Keratinocyte (primary cell): ENCODE results near the gene ATG4A. TPM values are rescaled to one million over a fixed set of nuclear protein-coding genes. Genes with fewer than 3 reads are reported as not detected.

ENCODE experiments used
- DNase-seq: peaks from one replicate; pipeline ENCODE4 v3.0.0-alpha.2; 2011; ENCODE audit warnings: low read depth, missing footprints, low spot score
- FAIRE-seq: peaks from 2 replicates; lab custom pipeline; 2011; peaks lifted over from hg19 to GRCh38; lab: Jason Lieb, UNC
- H2AFZ ChIP-seq: 2 replicates; pipeline ENCODE4 v1.6.0; 2012; ENCODE audit warnings: low read length, control low read depth, inconsistent platforms; ENCODE audit not compliant: control insufficient read depth
- H3K27ac ChIP-seq: 2 replicates; pipeline ENCODE4 v1.5.1; 2011; ENCODE audit warnings: low read length; ENCODE audit not compliant: control insufficient read depth, insufficient read depth
- H3K27me3 ChIP-seq: 3 replicates; pipeline ENCODE4 v1.6.0; 2011; ENCODE audit warnings: low read length; ENCODE audit not compliant: control insufficient read depth, insufficient read depth; ENCODE audit errors: extremely low read depth
- H3K36me3 ChIP-seq, 2 experiments: 2 replicates in 1 of 2; 3 replicates in 1 of 2; pipeline ENCODE4 v1.5.1; 2011; ENCODE audit warnings: low read length in 2 of 2, mild to moderate bottlenecking in 1 of 2; ENCODE audit not compliant: control insufficient read depth in 2 of 2, insufficient read depth in 2 of 2; ENCODE audit errors: extremely low read depth in 1 of 2
- H3K4me1 ChIP-seq: 3 replicates; pipeline ENCODE4 v1.5.1; 2011; ENCODE audit warnings: low read length; ENCODE audit not compliant: control insufficient read depth, insufficient read depth; ENCODE audit errors: extremely low read depth
- H3K4me2 ChIP-seq: 3 replicates; pipeline ENCODE4 v1.6.0; 2011; ENCODE audit warnings: low read depth, low read length; ENCODE audit not compliant: control insufficient read depth, insufficient read depth; ENCODE audit errors: extremely low read depth
- H3K4me3 ChIP-seq, 3 experiments: fragments of 200-600 bp in 1 of 3; sonication (generic) in 1 of 3; 2 replicates in 2 of 3; 3 replicates in 1 of 3; pipeline ENCODE4 v1.5.1; 2011 to 2016; ENCODE audit warnings: low read length in 3 of 3, mild to moderate bottlenecking in 3 of 3, control low read depth in 2 of 3, inconsistent platforms in 1 of 3, low read depth in 1 of 3, mixed read lengths in 1 of 3, mixed run types in 1 of 3, moderate library complexity in 1 of 3; ENCODE audit not compliant: control insufficient read depth in 2 of 3, insufficient read depth in 2 of 3; ENCODE audit errors: extremely low read depth in 1 of 3
- H3K79me2 ChIP-seq: 2 replicates; pipeline ENCODE4 v1.6.0; 2012; ENCODE audit warnings: low read length; ENCODE audit not compliant: control insufficient read depth, insufficient read depth
- H3K9ac ChIP-seq: 3 replicates; pipeline ENCODE4 v1.6.0; 2011; ENCODE audit warnings: low read length; ENCODE audit not compliant: control insufficient read depth, insufficient read depth; ENCODE audit errors: extremely low read depth
- H3K9me1 ChIP-seq: 3 replicates; pipeline ENCODE4 v1.6.0; 2011; ENCODE audit warnings: low read length; ENCODE audit not compliant: control insufficient read depth, insufficient read depth; ENCODE audit errors: extremely low read depth
- H3K9me3 ChIP-seq: 2 replicates; pipeline ENCODE4 v1.5.1; 2012; ENCODE audit warnings: low read depth, low read length; ENCODE audit not compliant: control insufficient read depth
- H4K20me1 ChIP-seq: 3 replicates; pipeline ENCODE4 v1.6.0; 2011; ENCODE audit warnings: low read length; ENCODE audit not compliant: control insufficient read depth, insufficient read depth; ENCODE audit errors: extremely low read depth
- CTCF ChIP-seq, 3 experiments: IDR thresholded peaks in 1 of 3; conservative IDR thresholded peaks in 1 of 3; optimal IDR thresholded peaks in 1 of 3; 2 replicates in 2 of 3; 3 replicates in 1 of 3; pipeline versions ENCODE3 to v1.5.1; 2011; ENCODE audit warnings: low read length in 3 of 3, mild to moderate bottlenecking in 3 of 3, moderate library complexity in 2 of 3, control low read depth in 1 of 3, inconsistent platforms in 1 of 3; ENCODE audit not compliant: insufficient read depth in 2 of 3; ENCODE audit errors: extremely low read depth in 1 of 3
- EZH2 ChIP-seq: IDR thresholded peaks from one replicate; pipeline ENCODE4 v1.6.1; 2012; ENCODE audit warnings: inconsistent platforms, mild to moderate bottlenecking, low read length, moderate library complexity
- dilution Hi-C: fragments of 300-500 bp; cut with MboI; formaldehyde crosslinking; loops from one replicate; pipeline ENCODE4 v1.7.0; 2020; ENCODE audit warnings: low sequenced_read_pairs; ENCODE audit not compliant: extremely low pct_ligation_motif_present
- polyA plus RNA-seq, 5 experiments: library from polyadenylated mRNA; depleted of rRNA in 3 of 5; stranded (reverse) in 3 of 5; stranded (forward) in 1 of 5; unstranded in 1 of 5; fragments of >200 nt; gene quantifications; 1 replicate in 1 of 5; 2 replicates in 3 of 5; 3 replicates in 1 of 5; pipeline versions ENCODE4 v1.2.1 to v1.2.3, GENCODE V29; 2011 to 2012; ENCODE audit warnings: missing spikeins in 2 of 5, low read depth in 1 of 5, low replicate concordance in 1 of 5

Gene ATG4A
- polyA plus RNA-seq, 1 donor (not counting 4 experiments of a cell fraction or from before 2014, with no cell fraction given), result 19.3 TPM

GRCh38 chrX:108105473-108105872, 13.9 kb downstream of the ATG4A start:
- H3K9me1 ChIP-seq, result no peaks in the 10 kb centered on the region
- no peaks in the 10 kb centered on the region for H3K36me3 ChIP-seq
- DNase-seq (no peak), FAIRE-seq (no peak)
- peaks cover 3% of the 10 kb centered on the region for H3K27me3 ChIP-seq
- no peak overlapping the region for H3K27ac ChIP-seq
- no peaks in the 10 kb centered on the region for H4K20me1 ChIP-seq
- H3K9me3 ChIP-seq, result no peaks in the 10 kb centered on the region
- dilution Hi-C loops, result no loop called here
- H3K79me2 ChIP-seq, result no peaks in the 10 kb centered on the region
- TF ChIP-seq EZH2 (no peak), CTCF (optimal IDR thresholded peaks at IDR 0.05 in 1 of 3, IDR thresholded peaks at IDR 0.05 in 1 of 3, conservative IDR thresholded peaks at IDR 0.05 in 1 of 3; ENCODE audit: extremely low read depth in 1 of 3, insufficient read depth in 2 of 3, low read length in 3 of 3) (no peak)
- no peaks in the 10 kb centered on the region for H3K4me1 ChIP-seq
- no peak overlapping the region for H2AFZ ChIP-seq
- H3K4me2 ChIP-seq, result no peak overlapping the region
- H3K9ac ChIP-seq, result no peak overlapping the region
- no peak overlapping the region for H3K4me3 ChIP-seq

DNA sequence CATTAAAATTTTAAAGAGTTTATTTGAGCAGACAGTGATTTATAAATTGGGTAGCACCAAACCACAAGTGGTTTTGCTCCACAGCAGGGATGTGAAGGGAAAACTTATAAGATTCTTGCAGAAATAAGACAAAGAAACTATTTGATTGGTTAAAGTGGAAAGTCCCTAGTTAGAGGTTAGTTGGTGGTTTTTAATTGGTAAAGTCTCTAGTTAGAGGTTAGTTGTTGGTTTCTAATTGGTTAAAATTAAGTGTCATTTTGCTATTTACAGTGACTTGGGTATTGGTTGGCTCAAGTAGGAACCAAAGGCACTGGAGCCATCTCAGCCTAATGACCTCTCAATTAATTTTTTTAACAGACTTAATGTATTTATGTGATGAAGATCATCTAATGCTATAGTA, 23.0 kb downstream of the ATG4A start:
- FAIRE-seq, result no peak
- Histone ChIP-seq H3K4me2 (no peak overlapping the region), H3K36me3 (no peaks in the 10 kb centered on the region), H3K9ac (no peak overlapping the region), H3K9me3 (no peaks in the 10 kb centered on the region), H2AFZ (no peak overlapping the region), H3K27me3 (no peaks in the 10 kb centered on the region), H4K20me1 (no peaks in the 10 kb centered on the region), H3K4me3 (no peak overlapping the region), H3K79me2 (no peaks in the 10 kb centered on the region), H3K27ac (no peak overlapping the region), H3K4me1 (no peaks in the 10 kb centered on the region), H3K9me1 (no peaks in the 10 kb centered on the region)
- TF ChIP-seq CTCF (optimal IDR thresholded peaks at IDR 0.05 in 1 of 3, IDR thresholded peaks at IDR 0.05 in 1 of 3, conservative IDR thresholded peaks at IDR 0.05 in 1 of 3; ENCODE audit: extremely low read depth in 1 of 3, insufficient read depth in 2 of 3, low read length in 3 of 3) (no peak), EZH2 (no peak)
- dilution Hi-C loops, result no loop called here
- DNase-seq, result no peak
